H9 (cell line): ENCODE results near the gene DNLZ. TPM values are rescaled to one million over a fixed set of nuclear protein-coding genes. Genes with fewer than 3 reads are reported as not detected.

Experiments
- DNase-seq: peaks from one replicate; pipeline ENCODE4 v3.0.0-alpha.2; 2017
- H2AFZ ChIP-seq: one replicate; pipeline ENCODE4 v1.6.1; 2013; ENCODE audit warnings: mild to moderate bottlenecking, low read length, control low read depth, moderate library complexity
- H2AK5ac ChIP-seq: 2 replicates; pipeline ENCODE4 v1.6.1; 2013; ENCODE audit warnings: low read length, control low read depth, mixed read lengths; ENCODE audit not compliant: insufficient read length
- H2BK120ac ChIP-seq: one replicate; pipeline ENCODE4 v1.6.1; 2013; ENCODE audit warnings: low read depth, mild to moderate bottlenecking, low read length, control low read depth, inconsistent platforms; ENCODE audit not compliant: poor library complexity, severe bottlenecking
- H2BK12ac ChIP-seq: 2 replicates; pipeline ENCODE4 v1.6.1; 2013; ENCODE audit warnings: low read length, control low read depth, mixed read lengths, low read depth; ENCODE audit not compliant: insufficient read length
- H2BK15ac ChIP-seq: 2 replicates; pipeline ENCODE4 v1.6.1; 2013; ENCODE audit warnings: low read depth, low read length, control low read depth
- H2BK20ac ChIP-seq: one replicate; pipeline ENCODE4 v1.6.1; 2013; ENCODE audit warnings: low read depth, mild to moderate bottlenecking, low read length, control low read depth, inconsistent platforms; ENCODE audit not compliant: poor library complexity, severe bottlenecking
- H2BK5ac ChIP-seq: 2 replicates; pipeline ENCODE4 v1.6.1; 2013; ENCODE audit warnings: low read length, control low read depth, mixed read lengths; ENCODE audit not compliant: insufficient read length
- H3K14ac ChIP-seq: 2 replicates; pipeline ENCODE4 v1.6.1; 2013; ENCODE audit warnings: low read length, control low read depth; ENCODE audit not compliant: insufficient read depth
- H3K18ac ChIP-seq: 2 replicates; pipeline ENCODE4 v1.6.1; 2013; ENCODE audit warnings: low read depth, mild to moderate bottlenecking, mixed read lengths, low read length, control low read depth; ENCODE audit not compliant: insufficient read length
- H3K23ac ChIP-seq: 2 replicates; pipeline ENCODE4 v1.6.1; 2013; ENCODE audit warnings: low read length, control low read depth, mixed read lengths, low read depth; ENCODE audit not compliant: insufficient read length
- H3K23me2 ChIP-seq: 2 replicates; pipeline ENCODE4 v1.6.1; 2013; ENCODE audit warnings: low read depth, mild to moderate bottlenecking, mixed read lengths, low read length, control low read depth; ENCODE audit not compliant: insufficient read length, poor library complexity, severe bottlenecking
- H3K27ac ChIP-seq: 2 replicates; pipeline ENCODE4 v1.5.1; 2013; ENCODE audit warnings: low read length, control low read depth, mixed read lengths, low read depth; ENCODE audit not compliant: insufficient read length
- H3K27me3 ChIP-seq: 2 replicates; pipeline ENCODE4 v1.6.1; 2013; ENCODE audit warnings: low read length, control low read depth, inconsistent platforms; ENCODE audit not compliant: insufficient read depth
- H3K4ac ChIP-seq: 2 replicates; pipeline ENCODE4 v1.6.1; 2013; ENCODE audit warnings: low read depth, mild to moderate bottlenecking, control low read depth, inconsistent platforms, low read length, moderate library complexity
- H3K4me1 ChIP-seq: 2 replicates; pipeline ENCODE4 v1.6.1; 2013; ENCODE audit warnings: low read length, control low read depth, inconsistent platforms; ENCODE audit not compliant: insufficient read depth
- H3K4me2 ChIP-seq: 2 replicates; pipeline ENCODE4 v1.6.1; 2013; ENCODE audit warnings: low read length, control low read depth, mixed read lengths; ENCODE audit not compliant: insufficient read length, insufficient read depth
- H3K56ac ChIP-seq: 2 replicates; pipeline ENCODE4 v1.6.1; 2013; ENCODE audit warnings: low read depth, mild to moderate bottlenecking, mixed read lengths, low read length, control low read depth; ENCODE audit not compliant: insufficient read length
- H3K79me1 ChIP-seq: 2 replicates; pipeline ENCODE4 v1.6.1; 2013; ENCODE audit warnings: low read depth, mild to moderate bottlenecking, moderate library complexity, low read length, control low read depth, inconsistent platforms; ENCODE audit not compliant: insufficient read depth, poor library complexity, severe bottlenecking
- H3K79me2 ChIP-seq: 2 replicates; pipeline ENCODE4 v1.6.1; 2013; ENCODE audit warnings: low read length, control low read depth, inconsistent platforms; ENCODE audit not compliant: insufficient read depth
- H3K9ac ChIP-seq: 2 replicates; pipeline ENCODE4 v1.6.1; 2013; ENCODE audit warnings: low read length, control low read depth, mixed read lengths; ENCODE audit not compliant: insufficient read length; ENCODE audit errors: extremely low read depth
- H3K9me3 ChIP-seq: one replicate; pipeline ENCODE4 v1.6.1; 2013; ENCODE audit warnings: low read depth, low read length, inconsistent platforms; ENCODE audit not compliant: control insufficient read depth
- H3T11ph ChIP-seq: one replicate; pipeline ENCODE4 v1.6.1; 2013; ENCODE audit warnings: mild to moderate bottlenecking, low read length, control low read depth, inconsistent platforms
- H4K20me1 ChIP-seq: one replicate; pipeline ENCODE4 v1.6.1; 2013; ENCODE audit not compliant: control insufficient read depth, insufficient read length, insufficient read depth
- H4K5ac ChIP-seq: 2 replicates; pipeline ENCODE4 v1.6.1; 2013; ENCODE audit warnings: low read depth, mild to moderate bottlenecking, mixed read lengths, low read length, control low read depth; ENCODE audit not compliant: insufficient read length
- H4K8ac ChIP-seq: replicated peaks from 2 replicates; pipeline ENCODE4 v1.6.1; 2013; ENCODE audit warnings: low read length, control low read depth, mixed read lengths, low read depth; ENCODE audit not compliant: insufficient read length
- H4K91ac ChIP-seq: 2 replicates; pipeline ENCODE4 v1.6.1; 2013; ENCODE audit warnings: low read depth, mild to moderate bottlenecking, moderate library complexity, mixed read lengths, low read length, control low read depth; ENCODE audit not compliant: insufficient read length
- H3K27ac Mint-ChIP-seq, 3 experiments: 2 replicates in 2 of 3; 3 replicates in 1 of 3; pipeline ENCODE4 v1.8.0; 2020 to 2021; ENCODE audit warnings: mixed read lengths in 3 of 3, mild to moderate bottlenecking in 1 of 3, moderate library complexity in 1 of 3
- H3K27me3 Mint-ChIP-seq: 2 replicates; pipeline ENCODE4 v1.8.0; 2021; ENCODE audit warnings: low read depth, mild to moderate bottlenecking, moderate library complexity, mixed read lengths
- H3K36me3 Mint-ChIP-seq, 3 experiments: 2 replicates in 2 of 3; 3 replicates in 1 of 3; pipeline ENCODE4 v1.8.0; 2020 to 2021; ENCODE audit warnings: low read depth in 3 of 3, mixed read lengths in 3 of 3; ENCODE audit not compliant: insufficient read depth in 1 of 3
- H3K4me1 Mint-ChIP-seq, 2 experiments: 2 replicates each; pipeline ENCODE4 v1.8.0; 2020; ENCODE audit warnings: mixed read lengths in 2 of 2
- H3K4me3 Mint-ChIP-seq, 2 experiments: 2 replicates in 1 of 2; 3 replicates in 1 of 2; pipeline ENCODE4 v1.8.0; 2020 to 2021; ENCODE audit warnings: mild to moderate bottlenecking in 2 of 2, mixed read lengths in 2 of 2, moderate library complexity in 1 of 2
- H3K9me3 Mint-ChIP-seq, 2 experiments: 2 replicates in 1 of 2; 3 replicates in 1 of 2; pipeline ENCODE4 v1.8.0; 2020; ENCODE audit warnings: mild to moderate bottlenecking in 2 of 2, mixed read lengths in 2 of 2, moderate library complexity in 1 of 2
- WGBS: extraction: QIAGEN DNeasy Blood & Tissue Kit; methylation state at CpG from one replicate; pipeline ENCODE4 v1.1.7; 2013; ENCODE audit warnings: missing lambda C conversion rate, low lambda C conversion rate, mixed read lengths; ENCODE audit not compliant: insufficient read length; ENCODE audit errors: extremely low coverage; 5-methylcytosine and 5-hydroxymethylcytosine counted together
- total RNA-seq: library from RNA; stranded (reverse); gene quantifications from 2 replicates; pipeline ENCODE4 v1.2.1, GENCODE V29; 2021
- TF ChIP-seq, protein P1 (sequence below): fragments of 200-600 bp; sonication (generic); conservative IDR thresholded peaks from 3 replicates; pipeline ENCODE4 v1.8.0; 2021; ENCODE audit warnings: antibody characterized with exemption, mild to moderate bottlenecking

Gene DNLZ
- total RNA-seq, 1 experiment from 2014 or later = 24.8 TPM

DNA sequence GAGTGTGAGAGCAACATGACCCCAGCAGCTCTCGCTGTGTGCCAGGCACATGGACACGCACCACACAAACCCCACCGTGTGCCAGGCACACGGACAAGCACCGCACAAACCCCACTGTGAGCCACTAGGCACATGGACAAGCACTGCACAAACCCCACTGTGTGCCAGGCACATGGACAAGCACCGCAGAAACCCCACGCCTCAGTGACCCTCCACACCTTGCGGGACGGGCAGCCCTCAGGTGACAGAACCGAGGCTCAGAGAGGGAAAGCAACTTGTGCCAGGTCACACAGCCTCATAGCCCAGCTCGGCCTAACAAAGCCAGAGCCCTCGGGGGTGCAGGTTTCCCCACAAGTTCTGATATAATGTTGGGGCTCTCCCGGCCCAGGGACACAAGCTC lies 38.2 kb downstream of the DNLZ start:
- DNase-seq = no peak
- TF ChIP-seq, protein P1, sequence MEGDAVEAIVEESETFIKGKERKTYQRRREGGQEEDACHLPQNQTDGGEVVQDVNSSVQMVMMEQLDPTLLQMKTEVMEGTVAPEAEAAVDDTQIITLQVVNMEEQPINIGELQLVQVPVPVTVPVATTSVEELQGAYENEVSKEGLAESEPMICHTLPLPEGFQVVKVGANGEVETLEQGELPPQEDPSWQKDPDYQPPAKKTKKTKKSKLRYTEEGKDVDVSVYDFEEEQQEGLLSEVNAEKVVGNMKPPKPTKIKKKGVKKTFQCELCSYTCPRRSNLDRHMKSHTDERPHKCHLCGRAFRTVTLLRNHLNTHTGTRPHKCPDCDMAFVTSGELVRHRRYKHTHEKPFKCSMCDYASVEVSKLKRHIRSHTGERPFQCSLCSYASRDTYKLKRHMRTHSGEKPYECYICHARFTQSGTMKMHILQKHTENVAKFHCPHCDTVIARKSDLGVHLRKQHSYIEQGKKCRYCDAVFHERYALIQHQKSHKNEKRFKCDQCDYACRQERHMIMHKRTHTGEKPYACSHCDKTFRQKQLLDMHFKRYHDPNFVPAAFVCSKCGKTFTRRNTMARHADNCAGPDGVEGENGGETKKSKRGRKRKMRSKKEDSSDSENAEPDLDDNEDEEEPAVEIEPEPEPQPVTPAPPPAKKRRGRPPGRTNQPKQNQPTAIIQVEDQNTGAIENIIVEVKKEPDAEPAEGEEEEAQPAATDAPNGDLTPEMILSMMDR = no peak

More for the DNA sequence above, 38.2 kb downstream of the DNLZ start:
- Histone ChIP-seq H3K56ac (no peak overlapping the region), H2BK20ac (no peak overlapping the region), H3K27ac (no peak overlapping the region), H2BK12ac (no peak overlapping the region), H4K20me1 (no peaks in the 10 kb centered on the region), H3K9me3 (no peaks in the 10 kb centered on the region), H4K5ac (no peak overlapping the region), H2AK5ac (no peak overlapping the region), H3K27me3 (no peaks in the 10 kb centered on the region), H3K23ac (no peak overlapping the region), H3K23me2 (no peaks in the 10 kb centered on the region), H2BK120ac (no peak overlapping the region), H3K4me1 (peaks cover 4% of the 10 kb centered on the region; the same call in 1 of the 2 replicates), H3K4me2 (no peak overlapping the region), H3K9ac (no peak overlapping the region), H2BK15ac (no peak overlapping the region), H2BK5ac (no peak overlapping the region), H3K18ac (no peak overlapping the region), H4K8ac (no peak overlapping the region), H3K79me1 (peaks cover 2% of the 10 kb centered on the region), H2AFZ (no peak overlapping the region), H3T11ph (no peak overlapping the region), H4K91ac (no peak overlapping the region), H3K4ac (no peak overlapping the region), H3K79me2 (peaks cover 2% of the 10 kb centered on the region; the same call in 1 of the 2 replicates), H3K14ac (no peak overlapping the region)
- no CpG with 5 or more reads among the region's 13 CpGs for WGBS
- Mint-ChIP-seq H3K36me3 (no peaks in the 10 kb centered on the region; a peak in 1 of 7 replicates), H3K9me3 (no peaks in the 10 kb centered on the region; a peak in 1 of 5 replicates), H3K27ac (no peak overlapping the region), H3K4me1 (peaks cover 9 to 11% of the 10 kb centered on the region in 2 experiments), H3K4me3 (no peak overlapping the region; a peak in 1 of 5 replicates), H3K27me3 (no peaks in the 10 kb centered on the region; the same call in none of the 2 replicates)
